DOHH2 (cell line): ENCODE results near the gene SLC45A1.

Experiments
- H3F3A ChIP-seq: fragments of 200-600 bp; sonication (generic), shearing (Covaris generic); 2 replicates; pipeline ENCODE4 v1.6.0; 2016; ENCODE audit warnings: antibody characterized with exemption, mild to moderate bottlenecking; ENCODE audit not compliant: control insufficient read depth, insufficient read depth
- H3K27ac ChIP-seq: fragments of 200-600 bp; sonication (generic); 2 replicates; pipeline ENCODE4 v1.5.1; 2014; ENCODE audit warnings: low read depth, mild to moderate bottlenecking, low read length, moderate library complexity
- H3K27me3 ChIP-seq: fragments of 200-600 bp; sonication (generic); 2 replicates; pipeline ENCODE4 v1.6.1; 2014; ENCODE audit warnings: mild to moderate bottlenecking, low read length, mixed read lengths; ENCODE audit not compliant: control insufficient read depth
- H3K36me3 ChIP-seq: fragments of 200-600 bp; sonication (generic); 2 replicates; pipeline ENCODE4 v1.6.1; 2014; ENCODE audit warnings: mild to moderate bottlenecking, low read length, moderate library complexity, mixed read lengths; ENCODE audit not compliant: control insufficient read depth
- H3K4me1 ChIP-seq: fragments of 200-600 bp; sonication (generic); 2 replicates; pipeline ENCODE4 v1.6.1; 2014; ENCODE audit warnings: mild to moderate bottlenecking, low read length, mixed read lengths; ENCODE audit not compliant: control insufficient read depth
- H3K4me2 ChIP-seq: fragments of 200-600 bp; sonication (generic); 2 replicates; pipeline ENCODE4 v1.6.0; 2014; ENCODE audit warnings: mild to moderate bottlenecking, low read length, moderate library complexity
- H3K4me3 ChIP-seq: fragments of 200-600 bp; sonication (generic); 2 replicates; pipeline ENCODE4 v1.5.1; 2014; ENCODE audit warnings: mild to moderate bottlenecking, low read length, mixed read lengths
- H3K79me2 ChIP-seq: fragments of 200-600 bp; sonication (generic); 2 replicates; pipeline ENCODE4 v1.6.1; 2014; ENCODE audit warnings: mild to moderate bottlenecking, low read length, mixed read lengths; ENCODE audit not compliant: control insufficient read depth
- H3K9me2 ChIP-seq: fragments of 200-600 bp; sonication (generic); replicated peaks from 2 replicates; pipeline ENCODE4 v1.6.1; 2014; ENCODE audit warnings: mild to moderate bottlenecking, low read length, mixed read lengths; ENCODE audit not compliant: control insufficient read depth
- H3K9me3 ChIP-seq: fragments of 200-600 bp; sonication (generic); 2 replicates; pipeline ENCODE4 v1.6.1; 2014; ENCODE audit warnings: antibody characterized with exemption, low read length, mixed read lengths; ENCODE audit not compliant: control insufficient read depth, insufficient read depth
- H4K20me1 ChIP-seq: fragments of 200-600 bp; sonication (generic); 2 replicates; pipeline ENCODE4 v1.6.0; 2014; ENCODE audit warnings: low read depth, mild to moderate bottlenecking, antibody characterized with exemption, low read length, moderate library complexity; ENCODE audit not compliant: control insufficient read depth, insufficient read depth
- EZH2phosphoT487 ChIP-seq: fragments of 200-600 bp; sonication (generic); IDR thresholded peaks from 2 replicates; pipeline ENCODE4 v1.6.1; 2017; ENCODE audit warnings: borderline replicate concordance, mild to moderate bottlenecking, antibody characterized with exemption, low read length, moderate library complexity, mixed read lengths
- TF ChIP-seq, protein P1 (sequence below): fragments of 200-600 bp; sonication (generic); IDR thresholded peaks from one replicate; pipeline ENCODE4 v1.5.1; 2014; ENCODE audit warnings: antibody characterized with exemption, mild to moderate bottlenecking, low read depth, low read length; ENCODE audit not compliant: poor library complexity, severe bottlenecking

The SLC45A1 gene

DNA sequence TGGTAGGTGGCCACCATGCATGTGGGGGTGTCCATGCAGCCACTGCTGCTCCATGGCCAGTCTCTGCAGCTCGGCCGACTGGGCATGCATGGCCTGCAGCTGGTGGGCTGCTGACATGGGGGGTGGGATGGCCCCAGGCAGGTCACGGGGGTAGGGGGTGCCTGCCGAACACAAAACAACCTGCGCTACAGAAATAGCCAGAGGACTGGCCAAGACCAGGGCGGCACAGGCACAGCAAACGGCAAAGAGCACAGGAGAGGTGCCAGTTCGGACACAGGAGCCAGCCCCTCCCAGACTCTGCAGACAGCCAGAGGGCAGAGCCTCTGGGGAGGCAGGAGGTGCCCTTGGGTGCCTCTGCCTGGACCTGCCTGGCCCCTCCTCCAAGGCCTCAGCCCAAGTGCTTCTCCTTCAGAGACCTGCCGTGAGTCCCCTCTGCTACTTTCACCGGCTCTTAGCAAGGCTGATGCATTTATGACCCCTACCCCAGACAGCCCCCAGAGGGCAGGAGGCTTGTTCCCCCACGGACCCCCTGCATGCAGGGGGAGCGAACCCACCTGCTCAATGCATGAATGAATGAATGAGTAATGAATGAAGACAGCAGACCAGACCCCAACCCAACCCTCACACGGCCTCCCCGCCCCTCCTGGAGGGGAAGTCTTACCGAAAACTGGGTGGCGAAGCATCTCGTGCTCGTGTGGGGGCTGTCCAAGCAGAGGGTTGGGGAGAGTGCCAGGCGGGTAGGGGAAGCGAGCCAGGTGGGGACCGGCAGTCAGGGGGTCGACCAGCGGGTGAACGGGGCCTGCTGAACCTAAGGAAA lies 37.7 kb downstream of the SLC45A1 start:
- Histone ChIP-seq H3K79me2 (no peaks in the 10 kb centered on the region), H3K4me3 (no peak overlapping the region), H3K27ac (no peak overlapping the region), H3K36me3 (peaks cover 66% of the 10 kb centered on the region), H3K9me2 (no peaks in the 10 kb centered on the region), H3K27me3 (no peaks in the 10 kb centered on the region), H3K4me1 (no peaks in the 10 kb centered on the region), H4K20me1 (peaks cover 4% of the 10 kb centered on the region; the same call in 1 of the 2 replicates), H3K4me2 (no peak overlapping the region), H3F3A (peaks cover 10% of the 10 kb centered on the region), H3K9me3 (no peaks in the 10 kb centered on the region)
- no peak for TF ChIP-seq EZH2phosphoT487
- TF ChIP-seq, protein P1, sequence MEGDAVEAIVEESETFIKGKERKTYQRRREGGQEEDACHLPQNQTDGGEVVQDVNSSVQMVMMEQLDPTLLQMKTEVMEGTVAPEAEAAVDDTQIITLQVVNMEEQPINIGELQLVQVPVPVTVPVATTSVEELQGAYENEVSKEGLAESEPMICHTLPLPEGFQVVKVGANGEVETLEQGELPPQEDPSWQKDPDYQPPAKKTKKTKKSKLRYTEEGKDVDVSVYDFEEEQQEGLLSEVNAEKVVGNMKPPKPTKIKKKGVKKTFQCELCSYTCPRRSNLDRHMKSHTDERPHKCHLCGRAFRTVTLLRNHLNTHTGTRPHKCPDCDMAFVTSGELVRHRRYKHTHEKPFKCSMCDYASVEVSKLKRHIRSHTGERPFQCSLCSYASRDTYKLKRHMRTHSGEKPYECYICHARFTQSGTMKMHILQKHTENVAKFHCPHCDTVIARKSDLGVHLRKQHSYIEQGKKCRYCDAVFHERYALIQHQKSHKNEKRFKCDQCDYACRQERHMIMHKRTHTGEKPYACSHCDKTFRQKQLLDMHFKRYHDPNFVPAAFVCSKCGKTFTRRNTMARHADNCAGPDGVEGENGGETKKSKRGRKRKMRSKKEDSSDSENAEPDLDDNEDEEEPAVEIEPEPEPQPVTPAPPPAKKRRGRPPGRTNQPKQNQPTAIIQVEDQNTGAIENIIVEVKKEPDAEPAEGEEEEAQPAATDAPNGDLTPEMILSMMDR, result no peak

DNA sequence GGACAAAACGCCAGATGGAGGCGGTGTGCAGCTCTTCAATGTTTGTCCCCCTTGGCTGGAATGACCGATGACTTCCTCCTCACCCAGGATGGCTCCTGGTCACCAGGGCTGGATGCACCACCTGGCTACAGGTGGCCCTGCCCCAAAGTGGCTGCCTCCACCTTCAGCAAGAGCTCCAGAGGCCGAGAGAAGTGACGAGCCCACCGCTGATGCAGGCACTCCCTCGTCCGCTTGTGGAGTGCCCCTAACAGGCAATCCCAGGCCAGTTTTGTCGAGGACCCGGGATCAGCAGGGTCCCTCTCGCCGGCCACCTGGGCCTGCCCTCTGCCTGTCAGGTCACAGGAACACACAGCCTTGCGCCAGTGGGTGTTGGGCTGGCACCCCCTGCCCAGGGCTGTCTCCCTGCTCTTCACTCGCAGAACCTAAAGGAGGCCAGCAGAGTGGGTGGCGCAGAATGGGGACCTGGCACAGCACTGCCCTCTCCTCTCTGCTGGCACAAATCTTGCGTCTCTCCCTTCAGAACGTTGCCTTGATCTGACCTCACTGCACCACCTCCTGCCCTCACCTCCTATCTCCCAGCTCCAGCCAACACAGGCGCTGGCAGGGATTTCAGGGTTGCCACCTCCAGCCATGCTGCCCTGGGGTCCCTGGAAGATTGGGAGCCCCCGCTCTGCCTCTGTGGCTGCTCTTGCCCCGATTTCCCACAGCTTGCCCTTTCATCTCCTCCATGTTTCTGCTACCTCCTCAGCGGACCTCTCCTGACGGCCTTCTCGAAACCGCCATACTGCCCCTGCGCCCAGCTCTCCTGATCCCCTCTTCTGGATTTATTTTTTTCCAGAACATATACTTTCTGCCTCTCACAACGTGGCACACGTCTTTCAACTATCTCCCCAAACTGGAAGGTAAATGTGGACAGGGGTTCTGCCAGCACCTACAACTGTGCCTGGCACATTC lies 38.6 kb downstream of the SLC45A1 start:
- Histone ChIP-seq H3K79me2 (no peaks in the 10 kb centered on the region), H3K4me1 (no peaks in the 10 kb centered on the region), H3K36me3 (peaks cover 75% of the 10 kb centered on the region), H3K4me3 (no peak overlapping the region), H4K20me1 (no peaks in the 10 kb centered on the region), H3K4me2 (no peak overlapping the region), H3K27ac (no peak overlapping the region), H3F3A (peaks cover 10% of the 10 kb centered on the region), H3K27me3 (no peaks in the 10 kb centered on the region), H3K9me3 (no peaks in the 10 kb centered on the region), H3K9me2 (no peaks in the 10 kb centered on the region)
- TF ChIP-seq, protein P1, result no peak
- TF ChIP-seq EZH2phosphoT487, result no peak

DNA sequence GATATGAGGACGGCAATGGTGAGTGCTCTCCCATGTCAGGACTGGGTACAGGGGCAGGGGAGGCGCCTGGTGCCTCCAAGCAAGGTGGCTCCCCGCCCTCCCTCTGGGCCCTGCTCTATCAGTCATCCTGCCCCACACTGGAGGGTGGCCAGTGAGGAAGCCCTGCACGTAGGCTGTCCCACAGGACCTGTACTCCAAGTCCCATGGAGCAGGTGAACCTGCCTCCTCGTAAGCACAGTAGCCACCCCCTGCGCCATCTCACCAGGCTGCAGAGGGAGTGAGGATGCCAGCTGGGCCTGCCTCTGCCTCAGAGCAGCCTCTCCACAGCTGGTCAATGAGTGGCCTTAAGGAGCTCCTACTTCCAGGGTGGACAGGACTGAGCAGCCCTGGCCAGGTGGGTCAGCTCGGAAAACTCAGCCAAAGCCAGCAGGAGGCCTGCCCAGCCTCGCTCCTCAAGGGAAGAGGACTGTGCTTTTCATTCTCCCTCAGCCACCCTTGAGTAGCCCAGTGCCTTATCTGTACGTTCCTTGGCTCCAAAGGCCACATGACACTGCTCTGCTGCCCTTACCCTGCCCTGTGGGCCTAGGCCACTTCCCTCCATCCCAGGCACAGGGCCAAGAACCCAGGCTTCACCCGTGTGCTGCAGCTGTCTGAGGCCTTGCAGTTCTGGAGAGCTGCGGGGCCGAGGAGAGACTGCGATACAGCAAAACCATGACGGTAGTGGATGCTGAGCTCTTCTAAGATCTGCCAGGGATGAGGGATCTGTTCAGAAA lies 39.6 kb downstream of the SLC45A1 start:
- H3K4me3 ChIP-seq, result no peak overlapping the region
- H3K9me3 ChIP-seq, result no peaks in the 10 kb centered on the region
- peaks cover 10% of the 10 kb centered on the region for H3F3A ChIP-seq
- no peaks in the 10 kb centered on the region for H4K20me1 ChIP-seq
- TF ChIP-seq, protein P1, result no peak
- TF ChIP-seq EZH2phosphoT487, result no peak
- no peak overlapping the region for H3K4me2 ChIP-seq
- no peaks in the 10 kb centered on the region for H3K9me2 ChIP-seq
- H3K27me3 ChIP-seq, result no peaks in the 10 kb centered on the region
- no peaks in the 10 kb centered on the region for H3K79me2 ChIP-seq
- H3K4me1 ChIP-seq, result no peaks in the 10 kb centered on the region
- peaks cover 85% of the 10 kb centered on the region for H3K36me3 ChIP-seq
- H3K27ac ChIP-seq, result no peak overlapping the region
